ENCODE measurements around the gene MTG1. TPM values are rescaled to one million over a fixed set of nuclear protein-coding genes. Genes with fewer than 3 reads are reported as not detected.

The MTG1 gene
- total and polyA plus RNA-seq, 3 donors from 2014 or later, result 72.9 to 84.8 (median 76.1) TPM

GRCh38 chr10:133397938-133398337, 4.0 kb downstream of the MTG1 start:
- H3K27me3 ChIP-seq, result no peaks in the 10 kb centered on the region
- H3K4me3 ChIP-seq, result no peak overlapping the region
- no peak for TF ChIP-seq POLR2A (IDR thresholded peaks at IDR 0.05)
- no peak for TF ChIP-seq CTCF (IDR thresholded peaks at IDR 0.05)
- intact Hi-C loops (cut with DNase I; ENCODE audit: low total_unique reads), result no loop called here
- H3K36me3 ChIP-seq (ENCODE audit: low read depth, missing control alignments), result no peaks in the 10 kb centered on the region
- peaks cover 39% of the 10 kb centered on the region for H3K4me1 ChIP-seq
- 94 to 96% methylated on average over 7 of the region's 7 CpGs for WGBS, 2 donors
- H3K9me3 ChIP-seq, result no peaks in the 10 kb centered on the region
- no peak for DNase-seq
- no peak overlapping the region for H3K27ac ChIP-seq

- Histone ChIP-seq H3K4me1 (peaks cover 35% of the 10 kb centered on the region), H3K9me3 (no peaks in the 10 kb centered on the region), H3K4me3 (no peak overlapping the region), H3K27me3 (no peaks in the 10 kb centered on the region), H3K36me3 (ENCODE audit: low read depth, missing control alignments) (no peaks in the 10 kb centered on the region), H3K27ac (peak overlapping the region; percentile 55 to 72)
- no peak for TF ChIP-seq CTCF (IDR thresholded peaks at IDR 0.05)
- no peak for TF ChIP-seq POLR2A (IDR thresholded peaks at IDR 0.05)
- DNase-seq, result no peak
- WGBS, 2 donors, result 91 to 93% methylated on average over 12 to 19 of the region's 19 CpGs
- intact Hi-C loops (cut with DNase I; ENCODE audit: low total_unique reads), result no loop called here
Observed at GRCh38 chr10:133399123-133399601, 5.2 kb downstream of the MTG1 start.

- no peaks in the 10 kb centered on the region for H3K36me3 ChIP-seq (ENCODE audit: low read depth, missing control alignments)
- no peak for TF ChIP-seq POLR2A (IDR thresholded peaks at IDR 0.05)
- TF ChIP-seq CTCF (IDR thresholded peaks at IDR 0.05), result no peak
- peaks cover 22% of the 10 kb centered on the region for H3K4me1 ChIP-seq
- intact Hi-C loops (cut with DNase I; ENCODE audit: low total_unique reads), result no loop called here
- H3K9me3 ChIP-seq, result no peaks in the 10 kb centered on the region
- H3K4me3 ChIP-seq, result no peak overlapping the region
- peak overlapping the region; percentile 26 to 72 for H3K27ac ChIP-seq
- 59 to 75% methylated on average over 7 to 10 of the region's 10 CpGs for WGBS, 2 donors
- peak; percentile 71 for DNase-seq
- H3K27me3 ChIP-seq, result no peaks in the 10 kb centered on the region
Observed at GRCh38 chr10:133400624-133401424, 6.9 kb downstream of the MTG1 start.

GRCh38 chr10:133401500-133401899, 7.5 kb downstream of the MTG1 start:
- no peaks in the 10 kb centered on the region for H3K36me3 ChIP-seq (ENCODE audit: low read depth, missing control alignments)
- intact Hi-C loops (cut with DNase I; ENCODE audit: low total_unique reads), result no loop called here
- 75 to 80% methylated on average over 8 to 12 of the region's 12 CpGs for WGBS, 2 donors
- no peak for TF ChIP-seq POLR2A (IDR thresholded peaks at IDR 0.05)
- no peak for TF ChIP-seq CTCF (IDR thresholded peaks at IDR 0.05)
- DNase-seq, result no peak
- H3K27me3 ChIP-seq, result no peaks in the 10 kb centered on the region
- H3K27ac ChIP-seq, result peak overlapping the region in 1 of 2 donors; percentile 72
- no peaks in the 10 kb centered on the region for H3K9me3 ChIP-seq
- no peak overlapping the region for H3K4me3 ChIP-seq
- H3K4me1 ChIP-seq, result peaks cover 18% of the 10 kb centered on the region
